ENCODE results near the gene ZNF407.

The ZNF407 gene

DNA sequence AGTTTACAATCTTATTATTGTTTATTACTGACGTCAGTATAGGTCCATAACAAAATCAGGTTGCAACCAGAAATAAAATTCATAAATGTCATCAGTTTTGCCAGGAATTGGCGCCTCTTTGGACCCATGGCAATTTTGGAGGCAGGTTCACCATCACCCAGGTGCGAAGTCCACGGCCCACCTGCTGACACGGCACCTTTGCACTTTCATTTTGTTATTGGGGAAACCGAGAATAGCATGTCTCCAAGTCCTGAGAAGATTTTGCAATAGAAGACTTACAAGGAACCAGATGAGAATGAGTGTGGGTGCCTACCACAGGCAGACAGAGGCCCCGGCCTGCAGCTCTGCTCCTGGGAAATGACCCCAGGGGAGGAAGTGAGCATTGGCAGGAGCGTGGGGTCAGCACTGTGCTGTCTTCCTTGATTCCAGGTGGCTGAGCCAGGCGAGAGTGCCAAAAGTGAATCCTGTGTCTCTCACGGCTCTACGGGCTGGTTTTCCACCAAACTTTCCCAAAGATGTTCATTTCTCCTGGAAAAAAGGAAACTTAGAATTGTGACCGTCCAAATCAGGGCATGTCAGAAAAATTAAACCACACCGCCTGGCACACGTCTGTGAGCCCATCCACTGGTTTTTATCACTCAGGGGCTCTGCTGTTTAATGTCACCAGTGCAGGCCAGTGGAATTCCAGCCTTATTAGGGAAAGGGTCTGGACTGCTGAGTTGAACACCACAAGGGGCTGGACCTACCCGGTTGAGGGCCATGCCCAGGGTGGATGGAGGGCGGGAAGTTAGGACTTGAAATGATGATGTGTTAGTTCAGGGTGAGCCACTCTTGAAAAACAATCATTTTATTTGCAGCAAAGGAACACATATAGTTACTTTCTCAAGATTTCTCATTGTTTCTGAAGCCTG lies 514.8 kb downstream of the ZNF407 start:
- no peak overlapping the region for H4K8ac ChIP-seq (ENCODE audit: low read depth, low read length)
- no peak overlapping the region for H4K5ac ChIP-seq (ENCODE audit: low read length)
- no CpG with 5 or more reads among the region's 16 CpGs for WGBS (ENCODE audit: extremely low coverage, insufficient coverage, low lambda C conversion rate)
- H3K4me2 ChIP-seq (ENCODE audit: low read length) = no peak overlapping the region
- H3K79me2 ChIP-seq (ENCODE audit: control insufficient read depth, insufficient read depth, low read length) = no peaks in the 10 kb centered on the region
- DNase-seq = no peak
- H3K23ac ChIP-seq (ENCODE audit: low read length) = no peak overlapping the region
- H3K27ac ChIP-seq (ENCODE audit: low read depth, low read length) = no peak overlapping the region
- H2BK15ac ChIP-seq (replicated peaks; ENCODE audit: low read depth) = no peak overlapping the region
- no peaks in the 10 kb centered on the region for H3K36me3 ChIP-seq (ENCODE audit: control insufficient read depth, insufficient read depth, low read length)
- H2AK5ac ChIP-seq (ENCODE audit: low read length) = no peak overlapping the region
- no peak overlapping the region for H2BK5ac ChIP-seq (ENCODE audit: low read length)
- no peaks in the 10 kb centered on the region for H3K79me1 ChIP-seq (ENCODE audit: low read length)
- no peak overlapping the region for H3K56ac ChIP-seq (ENCODE audit: low read length)
- no peak overlapping the region for H3K4ac ChIP-seq (ENCODE audit: low read depth, low read length)
- no peak overlapping the region for H3K4me3 ChIP-seq (ENCODE audit: low read length)
- no peaks in the 10 kb centered on the region for H3K4me1 ChIP-seq (ENCODE audit: control insufficient read depth, low read depth, low read length)
- H3K18ac ChIP-seq (ENCODE audit: low read length) = no peak overlapping the region
- no peak overlapping the region for H3K9ac ChIP-seq (ENCODE audit: low read length)
- H2BK120ac ChIP-seq (ENCODE audit: low read depth, low read length) = no peak overlapping the region
- no peaks in the 10 kb centered on the region for H3K27me3 ChIP-seq (ENCODE audit: insufficient read depth, low read length, poor library complexity)

DNA sequence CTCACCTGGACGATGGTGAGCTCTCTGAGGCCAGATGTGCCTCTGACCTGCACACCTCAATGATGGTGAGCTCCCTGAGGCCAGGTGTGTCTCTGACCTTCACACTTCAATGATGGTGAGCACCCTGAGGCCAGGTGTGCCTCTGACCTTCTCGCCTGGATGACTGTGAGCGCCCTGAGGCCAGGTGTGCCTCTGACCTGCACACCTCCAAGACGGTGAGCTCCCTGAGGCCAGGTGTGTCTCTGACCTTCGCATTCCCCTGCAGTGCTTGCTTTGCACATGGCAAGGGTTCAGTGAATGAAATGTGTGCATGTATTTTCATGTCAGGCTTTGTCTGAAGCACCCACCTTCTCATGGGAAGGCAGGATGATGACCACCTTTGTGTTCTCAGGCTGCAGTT lies 515.8 kb downstream of the ZNF407 start:
- H2BK120ac ChIP-seq (ENCODE audit: low read depth, low read length) = no peak overlapping the region
- no peak for DNase-seq
- H4K5ac ChIP-seq (ENCODE audit: low read length) = no peak overlapping the region
- no peak overlapping the region for H3K4me3 ChIP-seq (ENCODE audit: low read length)
- no peaks in the 10 kb centered on the region for H3K36me3 ChIP-seq (ENCODE audit: control insufficient read depth, insufficient read depth, low read length)
- H3K23ac ChIP-seq (ENCODE audit: low read length) = no peak overlapping the region
- no peak overlapping the region for H2BK5ac ChIP-seq (ENCODE audit: low read length)
- no peak overlapping the region for H3K4me2 ChIP-seq (ENCODE audit: low read length)
- no peaks in the 10 kb centered on the region for H3K79me2 ChIP-seq (ENCODE audit: control insufficient read depth, insufficient read depth, low read length)
- no CpG with 5 or more reads among the region's 5 CpGs for WGBS (ENCODE audit: extremely low coverage, insufficient coverage, low lambda C conversion rate)
- H3K4me1 ChIP-seq (ENCODE audit: control insufficient read depth, low read depth, low read length) = no peaks in the 10 kb centered on the region
- H2AK5ac ChIP-seq (ENCODE audit: low read length) = no peak overlapping the region
- H3K56ac ChIP-seq (ENCODE audit: low read length) = no peak overlapping the region
- no peak overlapping the region for H3K18ac ChIP-seq (ENCODE audit: low read length)
- H4K8ac ChIP-seq (ENCODE audit: low read depth, low read length) = no peak overlapping the region
- no peak overlapping the region for H3K4ac ChIP-seq (ENCODE audit: low read depth, low read length)
- no peaks in the 10 kb centered on the region for H3K27me3 ChIP-seq (ENCODE audit: insufficient read depth, low read length, poor library complexity)
- H3K79me1 ChIP-seq (ENCODE audit: low read length) = no peaks in the 10 kb centered on the region
- H2BK15ac ChIP-seq (replicated peaks; ENCODE audit: low read depth) = no peak overlapping the region
- H3K9ac ChIP-seq (ENCODE audit: low read length) = no peak overlapping the region
- H3K27ac ChIP-seq (ENCODE audit: low read depth, low read length) = no peak overlapping the region

DNA sequence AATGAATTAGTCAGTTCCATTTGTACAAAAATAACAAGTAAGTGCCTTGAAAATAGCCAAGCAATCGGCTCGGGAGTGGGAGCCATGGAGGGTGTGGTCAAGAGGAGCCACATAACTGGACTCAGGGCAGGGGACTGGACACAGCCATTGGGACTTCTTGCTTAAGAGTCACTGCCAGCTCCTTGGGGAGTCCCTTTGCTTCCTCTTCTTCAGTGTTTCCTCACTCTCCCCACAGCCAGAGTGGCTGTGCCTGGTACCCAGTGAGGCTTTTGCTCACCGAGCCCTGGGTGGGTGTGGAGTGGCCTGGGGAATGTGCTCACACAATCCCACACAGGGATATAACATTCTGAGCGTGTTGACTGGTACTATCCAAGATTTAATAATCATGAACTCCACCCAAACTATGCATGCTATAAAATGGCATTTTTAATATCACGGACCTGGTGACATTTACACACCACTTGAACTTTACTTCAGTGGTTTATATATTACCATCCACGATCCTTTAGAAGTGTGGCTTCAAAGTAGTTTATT lies 516.6 kb downstream of the ZNF407 start:
- Histone ChIP-seq H3K56ac (ENCODE audit: low read length) (no peak overlapping the region), H3K79me2 (ENCODE audit: control insufficient read depth, insufficient read depth, low read length) (no peaks in the 10 kb centered on the region), H3K4me2 (ENCODE audit: low read length) (no peak overlapping the region), H3K9ac (ENCODE audit: low read length) (no peak overlapping the region), H3K79me1 (ENCODE audit: low read length) (no peaks in the 10 kb centered on the region), H3K4ac (ENCODE audit: low read depth, low read length) (no peak overlapping the region), H3K4me1 (ENCODE audit: control insufficient read depth, low read depth, low read length) (no peaks in the 10 kb centered on the region), H3K27me3 (ENCODE audit: insufficient read depth, low read length, poor library complexity) (no peaks in the 10 kb centered on the region), H3K23ac (ENCODE audit: low read length) (no peak overlapping the region), H4K8ac (ENCODE audit: low read depth, low read length) (no peak overlapping the region), H3K36me3 (ENCODE audit: control insufficient read depth, insufficient read depth, low read length) (no peaks in the 10 kb centered on the region), H3K27ac (ENCODE audit: low read depth, low read length) (no peak overlapping the region), H2BK15ac (replicated peaks; ENCODE audit: low read depth) (no peak overlapping the region), H3K18ac (ENCODE audit: low read length) (no peak overlapping the region), H3K4me3 (ENCODE audit: low read length) (no peak overlapping the region), H2BK120ac (ENCODE audit: low read depth, low read length) (no peak overlapping the region), H2AK5ac (ENCODE audit: low read length) (no peak overlapping the region), H4K5ac (ENCODE audit: low read length) (no peak overlapping the region), H2BK5ac (ENCODE audit: low read length) (no peak overlapping the region)
- no peak for DNase-seq
- WGBS (ENCODE audit: extremely low coverage, insufficient coverage, low lambda C conversion rate) = no CpG with 5 or more reads among the region's 6 CpGs
